A673 (cell line): ENCODE results near the gene ZNF688. TPM values are rescaled to one million over a fixed set of nuclear protein-coding genes. Genes with fewer than 3 reads are reported as not detected.
A peak's percentile ranks its signal among the peaks of the same experiment; 100 is the strongest.

ENCODE experiments used
- BruUV-seq: library from RNA; stranded (reverse); fragments of 400-500 nt; replicated peaks from 2 replicates; lab custom pipeline; 2021; lab: Mats Ljungman, UMichigan
- CTCF ChIA-PET: fragments of 300-600 bp; sonication (Branson Sonifier 250); formaldehyde crosslinking; loops from one replicate; lab custom pipeline; 2022; ENCODE audit warnings: antibody characterized with exemption; lab: Charles Lee
- POLR2A ChIA-PET: fragments of 300-600 bp; sonication (Branson Sonifier 250); formaldehyde crosslinking; loops from one replicate; lab custom pipeline; 2022; ENCODE audit warnings: antibody characterized with exemption; ENCODE audit not compliant: low non-redundant PET; lab: Charles Lee
- DNase-seq: peaks from one replicate; pipeline ENCODE4 v3.0.0-alpha.2; 2015; ENCODE audit warnings: low spot score
- H3K27ac ChIP-seq: fragments of 200-600 bp; sonication (generic); 2 replicates; pipeline ENCODE4 v1.5.1; 2016; ENCODE audit warnings: mixed run types, low read depth, mild to moderate bottlenecking, mixed read lengths, antibody characterized with exemption, low read length; ENCODE audit not compliant: poor library complexity, severe bottlenecking
- H3K27me3 ChIP-seq: fragments of 200-600 bp; sonication (generic); replicated peaks from 2 replicates; pipeline ENCODE4 v1.6.1; 2017; ENCODE audit warnings: mixed run types, low read depth, mild to moderate bottlenecking, mixed read lengths, antibody characterized with exemption, low read length; ENCODE audit not compliant: insufficient read depth, poor library complexity
- H3K36me3 ChIP-seq: fragments of 200-600 bp; sonication (generic); 2 replicates; pipeline ENCODE4 v1.6.1; 2016; ENCODE audit warnings: mixed run types, mild to moderate bottlenecking, mixed read lengths, antibody characterized with exemption, low read length; ENCODE audit not compliant: insufficient read depth, poor library complexity, severe bottlenecking
- H3K4me1 ChIP-seq: fragments of 200-600 bp; sonication (generic); 2 replicates; pipeline ENCODE4 v1.6.1; 2017; ENCODE audit warnings: mixed run types, mild to moderate bottlenecking, mixed read lengths, antibody characterized with exemption, low read length; ENCODE audit not compliant: insufficient read depth, poor library complexity, severe bottlenecking
- H3K4me3 ChIP-seq: fragments of 200-600 bp; sonication (generic); 2 replicates; pipeline ENCODE4 v1.5.1; 2016; ENCODE audit warnings: low read depth, mixed run types, mild to moderate bottlenecking, mixed read lengths, low read length; ENCODE audit not compliant: poor library complexity, severe bottlenecking
- H3K9me3 ChIP-seq: fragments of 200-600 bp; sonication (generic); 2 replicates; pipeline ENCODE4 v1.6.1; 2016; ENCODE audit warnings: mixed run types, low read depth, mild to moderate bottlenecking, mixed read lengths, antibody characterized with exemption, low read length; ENCODE audit not compliant: poor library complexity, severe bottlenecking
- CTCF ChIP-seq: fragments of 300-800, 200-600 bp; sonication (generic); conservative IDR thresholded peaks from 2 replicates; pipeline ENCODE4 v1.5.1; 2017; ENCODE audit warnings: low read depth, mild to moderate bottlenecking, antibody characterized with exemption, low read length, moderate library complexity, mixed read lengths
- EZH2 ChIP-seq: fragments of 200-600 bp; sonication (generic); IDR thresholded peaks from 2 replicates; pipeline ENCODE4 v1.6.1; 2017; ENCODE audit warnings: borderline replicate concordance, low read depth, mild to moderate bottlenecking, mixed read lengths, antibody characterized with exemption, low read length; ENCODE audit not compliant: poor library complexity, severe bottlenecking
- intact Hi-C: fragments of 100-400 bp; cut with micrococcal nuclease; formaldehyde crosslinking; loops from one replicate; pipeline ENCODE4 v1.10.0; 2022; ENCODE audit not compliant: unreplicated experiment
- total RNA-seq: library from RNA; stranded (reverse); gene quantifications from 2 replicates; pipeline ENCODE4 v1.2.3, GENCODE V29; 2021

ZNF688 gene
- total RNA-seq, 1 experiment from 2014 or later: 8.5 TPM

GRCh38 chr16:30554557-30555314 is 16.8 kb downstream of the ZNF688 start:
- Histone ChIP-seq H3K27me3 (no peaks in the 10 kb centered on the region), H3K9me3 (no peaks in the 10 kb centered on the region), H3K36me3 (peaks cover 33% of the 10 kb centered on the region), H3K4me1 (no peaks in the 10 kb centered on the region), H3K27ac (no peak overlapping the region), H3K4me3 (no peak overlapping the region)
- TF ChIP-seq CTCF (no peak), EZH2 (no peak)
- DNase-seq: no peak
- intact Hi-C loops: no loop called here
- no TSS peak for BruUV-seq
- ChIA-PET CTCF (no interaction called here), POLR2A (no interaction called here)

GRCh38 chr16:30553393-30553899 is 18.1 kb downstream of the ZNF688 start:
- Histone ChIP-seq H3K27ac (peak overlapping the region; percentile 22), H3K4me1 (no peaks in the 10 kb centered on the region), H3K36me3 (peaks cover 33% of the 10 kb centered on the region), H3K9me3 (no peaks in the 10 kb centered on the region), H3K27me3 (no peaks in the 10 kb centered on the region), H3K4me3 (no peak overlapping the region)
- BruUV-seq: no TSS peak
- ChIA-PET POLR2A (no interaction called here), CTCF (no interaction called here)
- TF ChIP-seq EZH2: no peak
- TF ChIP-seq CTCF: no peak
- intact Hi-C loops: no loop called here
- no peak for DNase-seq

- Histone ChIP-seq H3K4me3 (no peak overlapping the region), H3K36me3 (peaks cover 33% of the 10 kb centered on the region), H3K27ac (no peak overlapping the region), H3K27me3 (no peaks in the 10 kb centered on the region), H3K9me3 (no peaks in the 10 kb centered on the region), H3K4me1 (no peaks in the 10 kb centered on the region)
- ChIA-PET POLR2A (no interaction called here), CTCF (no interaction called here)
- no TSS peak for BruUV-seq
- intact Hi-C loops: no loop called here
- TF ChIP-seq EZH2 (no peak), CTCF (no peak)
- DNase-seq: no peak
Observed at GRCh38 chr16:30552956-30553355, 18.6 kb downstream of the ZNF688 start.
